Measurements from ENCODE around the gene TMEM38A.

DNA sequence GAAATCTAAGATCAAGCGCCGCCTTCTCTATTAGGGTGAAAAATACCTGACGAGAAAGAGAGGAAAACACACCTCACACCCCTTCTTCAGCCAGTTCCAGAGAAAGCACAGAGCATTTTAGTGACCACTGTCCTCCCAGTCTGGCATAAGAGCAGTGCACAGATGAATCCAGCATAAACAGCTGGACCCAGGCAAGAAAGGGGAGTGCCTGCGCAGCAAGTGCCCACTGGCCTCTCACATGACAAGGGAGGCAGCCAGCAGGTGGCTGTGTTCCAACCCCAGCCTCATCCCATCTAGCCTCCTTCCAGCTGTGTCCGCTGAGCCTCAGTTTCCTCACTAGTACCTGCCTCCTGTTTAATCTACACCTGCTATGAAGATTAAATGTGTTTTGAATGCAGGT, 40.9 kb upstream of the TMEM38A start:
- TF ChIP-seq, protein P1, sequence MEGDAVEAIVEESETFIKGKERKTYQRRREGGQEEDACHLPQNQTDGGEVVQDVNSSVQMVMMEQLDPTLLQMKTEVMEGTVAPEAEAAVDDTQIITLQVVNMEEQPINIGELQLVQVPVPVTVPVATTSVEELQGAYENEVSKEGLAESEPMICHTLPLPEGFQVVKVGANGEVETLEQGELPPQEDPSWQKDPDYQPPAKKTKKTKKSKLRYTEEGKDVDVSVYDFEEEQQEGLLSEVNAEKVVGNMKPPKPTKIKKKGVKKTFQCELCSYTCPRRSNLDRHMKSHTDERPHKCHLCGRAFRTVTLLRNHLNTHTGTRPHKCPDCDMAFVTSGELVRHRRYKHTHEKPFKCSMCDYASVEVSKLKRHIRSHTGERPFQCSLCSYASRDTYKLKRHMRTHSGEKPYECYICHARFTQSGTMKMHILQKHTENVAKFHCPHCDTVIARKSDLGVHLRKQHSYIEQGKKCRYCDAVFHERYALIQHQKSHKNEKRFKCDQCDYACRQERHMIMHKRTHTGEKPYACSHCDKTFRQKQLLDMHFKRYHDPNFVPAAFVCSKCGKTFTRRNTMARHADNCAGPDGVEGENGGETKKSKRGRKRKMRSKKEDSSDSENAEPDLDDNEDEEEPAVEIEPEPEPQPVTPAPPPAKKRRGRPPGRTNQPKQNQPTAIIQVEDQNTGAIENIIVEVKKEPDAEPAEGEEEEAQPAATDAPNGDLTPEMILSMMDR (IDR thresholded peaks at IDR 0.05): no peak
- no peak for TF ChIP-seq POLR2A (IDR thresholded peaks at IDR 0.05)

All from testis (tissue), 2 donors.